Osteocyte (in vitro differentiated cells): ENCODE measurements around the gene SH3TC2. TPM values are rescaled to one million over a fixed set of nuclear protein-coding genes. Genes with fewer than 3 reads are reported as not detected.

Experiments used
- DNase-seq: peaks from one replicate; pipeline ENCODE4 v3.0.0; 2021; ENCODE audit warnings: mixed read lengths; ENCODE audit not compliant: unreplicated experiment; ENCODE audit errors: extremely low spot score
- H3K27ac Mint-ChIP-seq: one replicate; pipeline ENCODE4 v1.8.0; 2021; ENCODE audit warnings: mild to moderate bottlenecking, mixed read lengths; ENCODE audit not compliant: unreplicated experiment
- H3K27me3 Mint-ChIP-seq: one replicate; pipeline ENCODE4 v1.8.0; 2021; ENCODE audit warnings: mixed read lengths; ENCODE audit not compliant: unreplicated experiment
- H3K36me3 Mint-ChIP-seq: one replicate; pipeline ENCODE4 v1.8.0; 2021; ENCODE audit warnings: mixed read lengths; ENCODE audit not compliant: unreplicated experiment
- H3K4me1 Mint-ChIP-seq: one replicate; pipeline ENCODE4 v1.8.0; 2021; ENCODE audit warnings: mixed read lengths; ENCODE audit not compliant: unreplicated experiment
- H3K4me3 Mint-ChIP-seq: one replicate; pipeline ENCODE4 v1.8.0; 2021; ENCODE audit warnings: mild to moderate bottlenecking, moderate library complexity, mixed read lengths; ENCODE audit not compliant: unreplicated experiment
- H3K9me3 Mint-ChIP-seq: one replicate; pipeline ENCODE4 v1.8.0; 2021; ENCODE audit warnings: mixed read lengths; ENCODE audit not compliant: unreplicated experiment
- CTCF ChIP-seq: fragments of 200-600 bp; sonication (generic); IDR thresholded peaks from 2 replicates; pipeline ENCODE4 v1.5.0; 2021; ENCODE audit warnings: antibody characterized with exemption, mild to moderate bottlenecking, moderate library complexity
- total RNA-seq: library from RNA; stranded (reverse); gene quantifications from 2 replicates; pipeline ENCODE4 v1.2.1, GENCODE V29; 2021

SH3TC2 gene
- total RNA-seq, 1 donor from 2014 or later, result 0.83 TPM

- Mint-ChIP-seq H3K4me1 (peaks cover 37% of the 10 kb centered on the region), H3K27me3 (no peaks in the 10 kb centered on the region), H3K27ac (no peak overlapping the region), H3K36me3 (no peaks in the 10 kb centered on the region), H3K4me3 (no peak overlapping the region), H3K9me3 (no peaks in the 10 kb centered on the region)
- DNase-seq, result no peak
- no peak for TF ChIP-seq CTCF
These were observed 100.7 kb downstream of the SH3TC2 start for GRCh38 chr5:148962200-148962550.

DNA sequence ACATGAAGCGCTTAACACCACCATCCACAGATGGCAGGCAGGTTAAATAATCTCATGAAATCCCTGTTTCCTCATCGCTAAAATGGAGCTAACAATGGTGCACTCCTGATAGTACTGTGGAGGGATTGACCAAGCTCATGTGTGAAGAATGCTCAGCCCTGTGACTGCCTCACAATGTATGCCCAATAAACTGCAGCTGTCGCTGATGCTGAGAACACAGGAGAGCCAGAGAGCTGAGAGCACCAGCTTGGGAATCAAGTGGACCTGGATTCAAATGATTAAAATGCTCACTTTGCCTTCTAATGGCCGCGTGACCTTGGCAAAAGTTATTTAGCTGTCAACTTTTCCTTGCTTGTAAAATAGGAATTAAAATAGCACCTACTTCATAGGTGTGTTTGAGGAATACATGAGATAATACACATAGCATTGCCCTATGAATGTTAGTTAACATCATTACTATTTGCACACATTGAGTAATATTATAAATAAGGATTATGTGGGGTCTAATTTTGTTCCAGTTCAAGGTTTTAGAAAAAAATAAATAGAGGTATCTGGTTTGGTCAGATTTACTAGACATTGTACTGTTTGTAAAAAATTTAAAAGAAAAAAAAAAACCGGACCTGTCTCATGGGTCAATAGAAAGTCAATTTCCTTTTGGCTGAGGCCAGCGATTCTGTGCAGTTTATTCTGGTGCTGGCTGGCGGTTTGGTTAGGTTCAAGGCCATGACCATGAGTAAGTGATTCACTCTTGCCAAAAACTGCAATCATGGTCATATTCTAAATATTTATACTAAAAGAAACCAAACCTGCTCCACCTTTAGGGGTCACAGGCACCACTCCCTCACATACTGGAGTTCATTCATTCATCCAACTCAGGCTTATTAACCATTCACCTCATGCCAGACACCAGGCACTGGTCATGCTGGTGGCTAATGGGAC lies 101.3 kb downstream of the SH3TC2 start:
- DNase-seq, result no peak
- Mint-ChIP-seq H3K27ac (no peak overlapping the region), H3K9me3 (no peaks in the 10 kb centered on the region), H3K4me3 (no peak overlapping the region), H3K27me3 (no peaks in the 10 kb centered on the region), H3K4me1 (peaks cover 32% of the 10 kb centered on the region), H3K36me3 (no peaks in the 10 kb centered on the region)
- no peak for TF ChIP-seq CTCF

GRCh38 chr5:148960070-148960769 lies 102.6 kb downstream of the SH3TC2 start:
- DNase-seq, result no peak
- H3K27ac Mint-ChIP-seq, result no peak overlapping the region
- no peaks in the 10 kb centered on the region for H3K36me3 Mint-ChIP-seq

GRCh38 chr5:148957591-148958202 lies 105.2 kb downstream of the SH3TC2 start:
- Mint-ChIP-seq H3K27me3 (no peaks in the 10 kb centered on the region), H3K4me3 (no peak overlapping the region), H3K4me1 (peaks cover 13% of the 10 kb centered on the region), H3K9me3 (no peaks in the 10 kb centered on the region), H3K27ac (no peak overlapping the region), H3K36me3 (peaks cover 2% of the 10 kb centered on the region)
- DNase-seq, result no peak
- peak; percentile 93 for TF ChIP-seq CTCF

More at GRCh38 chr5:148960070-148960769, 102.6 kb downstream of the SH3TC2 start:
- Mint-ChIP-seq H3K4me3 (no peak overlapping the region), H3K27me3 (no peaks in the 10 kb centered on the region), H3K9me3 (no peaks in the 10 kb centered on the region), H3K4me1 (peaks cover 19% of the 10 kb centered on the region)
- TF ChIP-seq CTCF, result no peak
